RWPE2 (cell line): ENCODE data around the gene VOPP1.

Experiments
- ATAC-seq: fragments of 200-7000 bp; cut with Tn5 transposase; 3 replicates; pipeline ENCODE4 v1.9.1; 2021; ENCODE audit warnings: low read depth
- DNase-seq: peaks from one replicate; pipeline ENCODE4 v3.0.0-alpha.2; 2020; ENCODE audit warnings: low spot score
- H3K27ac ChIP-seq: fragments of 450-650 bp; 2 replicates; pipeline ENCODE4 v1.5.1; 2017; ENCODE audit warnings: mild to moderate bottlenecking; ENCODE audit not compliant: poor library complexity, severe bottlenecking
- H3K27me3 ChIP-seq: fragments of 250-450 bp; sonication (Bioruptor Pico); 2 replicates; pipeline ENCODE4 v1.5.1; 2021; ENCODE audit warnings: mild to moderate bottlenecking, moderate library complexity; ENCODE audit not compliant: insufficient read depth, poor library complexity, severe bottlenecking
- H3K36me3 ChIP-seq: fragments of 250-450 bp; sonication (Bioruptor Pico); 2 replicates; pipeline ENCODE4 v1.5.1; 2020; ENCODE audit warnings: low read depth, mild to moderate bottlenecking, moderate library complexity
- H3K4me1 ChIP-seq: fragments of 250-450 bp; sonication (Bioruptor Pico); 2 replicates; pipeline ENCODE4 v1.5.1; 2021; ENCODE audit warnings: mild to moderate bottlenecking, moderate library complexity; ENCODE audit not compliant: insufficient read depth, poor library complexity, severe bottlenecking
- H3K4me3 ChIP-seq: fragments of 250-450 bp; sonication (Bioruptor Pico); 2 replicates; pipeline ENCODE4 v1.5.1; 2021; ENCODE audit warnings: mild to moderate bottlenecking, moderate library complexity; ENCODE audit not compliant: severe bottlenecking
- H3K9me3 ChIP-seq: fragments of 250-450 bp; sonication (Bioruptor Pico); 2 replicates; pipeline ENCODE4 v1.5.1; 2021; ENCODE audit warnings: mild to moderate bottlenecking, moderate library complexity; ENCODE audit not compliant: severe bottlenecking
- CTCF ChIP-seq: fragments of 450-650 bp; IDR thresholded peaks from one replicate; pipeline ENCODE4 v1.5.1; 2017; ENCODE audit warnings: mild to moderate bottlenecking, moderate library complexity; ENCODE audit not compliant: poor library complexity, severe bottlenecking

VOPP1 gene

GRCh38 chr7:55526770-55527169, 45.5 kb downstream of the VOPP1 start:
- TF ChIP-seq CTCF = no peak
- no peaks in the 10 kb centered on the region for H3K27me3 ChIP-seq
- H3K4me3 ChIP-seq = no peak overlapping the region
- no peaks in the 10 kb centered on the region for H3K36me3 ChIP-seq
- ATAC-seq (no peak), DNase-seq (no peak)
- no peak overlapping the region for H3K27ac ChIP-seq
- no peaks in the 10 kb centered on the region for H3K9me3 ChIP-seq
- H3K4me1 ChIP-seq = no peaks in the 10 kb centered on the region

GRCh38 chr7:55526329-55526728, 46.0 kb downstream of the VOPP1 start:
- no peak overlapping the region for H3K27ac ChIP-seq
- H3K4me1 ChIP-seq = no peaks in the 10 kb centered on the region

GRCh38 chr7:55524558-55525310, 47.6 kb downstream of the VOPP1 start:
- Histone ChIP-seq H3K9me3 (no peaks in the 10 kb centered on the region), H3K27me3 (no peaks in the 10 kb centered on the region), H3K27ac (no peak overlapping the region), H3K4me1 (no peaks in the 10 kb centered on the region), H3K4me3 (no peak overlapping the region), H3K36me3 (peaks cover 5% of the 10 kb centered on the region; the same call in 1 of the 2 replicates)
- ATAC-seq (no peak), DNase-seq (no peak)
- no peak for TF ChIP-seq CTCF

More at GRCh38 chr7:55526329-55526728, 46.0 kb downstream of the VOPP1 start:
- DNase-seq (no peak), ATAC-seq (no peak)
- H3K9me3 ChIP-seq = no peaks in the 10 kb centered on the region
- TF ChIP-seq CTCF = no peak
- H3K36me3 ChIP-seq = no peaks in the 10 kb centered on the region
- no peak overlapping the region for H3K4me3 ChIP-seq
- no peaks in the 10 kb centered on the region for H3K27me3 ChIP-seq

- no peak for DNase-seq
- H3K4me1 ChIP-seq = no peaks in the 10 kb centered on the region
Observed at GRCh38 chr7:55523366-55523765, 48.9 kb downstream of the VOPP1 start.

More at GRCh38 chr7:55523366-55523765, 48.9 kb downstream of the VOPP1 start:
- Histone ChIP-seq H3K27ac (no peak overlapping the region), H3K27me3 (no peaks in the 10 kb centered on the region), H3K9me3 (no peaks in the 10 kb centered on the region), H3K36me3 (peaks cover 17% of the 10 kb centered on the region), H3K4me3 (no peak overlapping the region)
- no peak for TF ChIP-seq CTCF
- no peak for ATAC-seq
